ENCODE results near the gene HBD. TPM values are rescaled to one million over a fixed set of nuclear protein-coding genes. Genes with fewer than 3 reads are reported as not detected.
"Not testable (repeated sequence)": the region's sequence is repeated elsewhere in the genome, so short reads cannot be mapped to it uniquely, and the experiment has no call there.

Gene HBD
- total and polyA plus RNA-seq, 2 donors (not counting 3 experiments of a cell fraction or from before 2014, with no cell fraction given): not detected

DNA sequence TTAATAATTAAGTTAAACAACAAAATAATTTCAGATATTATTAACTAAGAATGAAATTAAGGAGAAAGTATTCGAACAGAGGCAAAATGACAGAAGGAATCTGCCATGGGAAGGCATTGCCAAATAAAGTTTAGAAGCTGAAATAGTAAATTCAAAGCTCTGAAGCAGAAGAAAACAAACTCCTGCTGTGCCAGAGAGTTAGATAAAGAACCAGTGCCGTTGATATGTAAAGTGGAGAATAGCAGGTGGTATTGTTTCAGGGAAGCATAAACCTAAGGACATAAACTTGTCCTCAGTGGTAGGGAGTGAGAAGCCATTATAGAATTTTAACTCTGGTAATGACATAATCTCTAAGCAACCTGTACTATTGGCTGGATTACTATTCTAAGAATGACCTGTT, 23.0 kb upstream of the HBD start:
- Histone ChIP-seq H3K4me1 (ENCODE audit: control insufficient read depth, extremely low read depth, insufficient read depth, low read length) (no peaks in the 10 kb centered on the region), H3K4me2 (ENCODE audit: insufficient read depth, low read length) (no peak overlapping the region), H3K27me3 (ENCODE audit: control insufficient read depth in 2 of 2, insufficient read depth in 2 of 2, low read length in 2 of 2) (no peaks in the 10 kb centered on the region), H3K27ac (ENCODE audit: insufficient read depth, low read depth, low read length) (no peak overlapping the region), H3K4me3 (replicated peaks in 1 of 3; ENCODE audit: insufficient read depth in 1 of 3, low read depth in 1 of 3, low read length in 3 of 3) (no peak overlapping the region), H4K20me1 (replicated peaks; ENCODE audit: control insufficient read depth, extremely low read depth, insufficient read depth, low read length) (no peaks in the 10 kb centered on the region), H3K9ac (replicated peaks; ENCODE audit: extremely low read depth, insufficient read depth, low read length) (no peak overlapping the region), H3K36me3 (ENCODE audit: control insufficient read depth in 2 of 2, extremely low read depth in 1 of 2, insufficient read depth in 2 of 2, low read length in 2 of 2) (no peaks in the 10 kb centered on the region), H3K9me3 (replicated peaks; ENCODE audit: control insufficient read depth, insufficient read depth, low read length) (no peaks in the 10 kb centered on the region), H3K79me2 (ENCODE audit: control insufficient read depth, insufficient read depth, low read length) (no peaks in the 10 kb centered on the region), H2AFZ (ENCODE audit: low read depth, low read length) (no peak overlapping the region), H3K9me1 (replicated peaks; ENCODE audit: control insufficient read depth, extremely low read depth, insufficient read depth, low read length) (no peaks in the 10 kb centered on the region)
- CTCF ChIA-PET: no interaction called here
- FAIRE-seq: no peak
- intact Hi-C loops (cut with micrococcal nuclease) (no loop called here), dilution Hi-C loops (cut with MboI; ENCODE audit: extremely low pct_ligation_motif_present, low sequenced_read_pairs) (no loop called here)
- BruUV-seq (replicated peaks): no TSS peak
- POLR2A ChIA-PET: no interaction called here
- TF ChIP-seq POLR2AphosphoS5 (IDR thresholded peaks at IDR 0.05; ENCODE audit: insufficient read depth, low read depth, low read length) (no peak), MAX (IDR thresholded peaks at IDR 0.05; ENCODE audit: insufficient read depth, insufficient read length) (no peak), JUN (IDR thresholded peaks at IDR 0.05; ENCODE audit: borderline replicate concordance, insufficient read depth, insufficient read length, low read depth) (no peak)
- no peak for DNase-seq (ENCODE audit: low read depth, low spot score)

- H3K36me3 ChIP-seq (ENCODE audit: control insufficient read depth in 2 of 2, extremely low read depth in 1 of 2, insufficient read depth in 2 of 2, low read length in 2 of 2); H3K79me2 ChIP-seq (ENCODE audit: control insufficient read depth, insufficient read depth, low read length); H3K4me1 ChIP-seq (ENCODE audit: control insufficient read depth, extremely low read depth, insufficient read depth, low read length); intact Hi-C loops (cut with micrococcal nuclease); H3K9ac ChIP-seq (replicated peaks; ENCODE audit: extremely low read depth, insufficient read depth, low read length); H3K27ac ChIP-seq (ENCODE audit: insufficient read depth, low read depth, low read length); FAIRE-seq; POLR2A ChIA-PET; H3K4me3 ChIP-seq (replicated peaks in 1 of 3; ENCODE audit: insufficient read depth in 1 of 3, low read depth in 1 of 3, low read length in 3 of 3); H2AFZ ChIP-seq (ENCODE audit: low read depth, low read length); H3K9me3 ChIP-seq (replicated peaks; ENCODE audit: control insufficient read depth, insufficient read depth, low read length); H3K9me1 ChIP-seq (replicated peaks; ENCODE audit: control insufficient read depth, extremely low read depth, insufficient read depth, low read length); dilution Hi-C loops (cut with MboI; ENCODE audit: extremely low pct_ligation_motif_present, low sequenced_read_pairs); H3K4me2 ChIP-seq (ENCODE audit: insufficient read depth, low read length); H3K27me3 ChIP-seq (ENCODE audit: control insufficient read depth in 2 of 2, insufficient read depth in 2 of 2, low read length in 2 of 2); CTCF ChIA-PET; BruUV-seq (replicated peaks); H4K20me1 ChIP-seq (replicated peaks; ENCODE audit: control insufficient read depth, extremely low read depth, insufficient read depth, low read length); DNase-seq (ENCODE audit: low read depth, low spot score): not testable (repeated sequence)
Observed at GRCh38 chr11:5254646-5255413, 20.5 kb upstream of the HBD start, which contains the start of gene HBG2. Gene HBG2 (minus strand): TSS chr11:5254781. CDS start chr11:5254728, 53 bp downstream.

- H3K4me3 ChIP-seq (replicated peaks in 1 of 3; ENCODE audit: insufficient read depth in 1 of 3, low read depth in 1 of 3, low read length in 3 of 3); dilution Hi-C loops (cut with MboI; ENCODE audit: extremely low pct_ligation_motif_present, low sequenced_read_pairs); H4K20me1 ChIP-seq (replicated peaks; ENCODE audit: control insufficient read depth, extremely low read depth, insufficient read depth, low read length); H3K4me2 ChIP-seq (ENCODE audit: insufficient read depth, low read length); H3K36me3 ChIP-seq (ENCODE audit: control insufficient read depth in 2 of 2, extremely low read depth in 1 of 2, insufficient read depth in 2 of 2, low read length in 2 of 2); H3K4me1 ChIP-seq (ENCODE audit: control insufficient read depth, extremely low read depth, insufficient read depth, low read length); H3K9me1 ChIP-seq (replicated peaks; ENCODE audit: control insufficient read depth, extremely low read depth, insufficient read depth, low read length); intact Hi-C loops (cut with micrococcal nuclease); H3K79me2 ChIP-seq (ENCODE audit: control insufficient read depth, insufficient read depth, low read length); H3K27me3 ChIP-seq (ENCODE audit: control insufficient read depth in 2 of 2, insufficient read depth in 2 of 2, low read length in 2 of 2); BruUV-seq (replicated peaks); POLR2A ChIA-PET; FAIRE-seq; H3K9me3 ChIP-seq (replicated peaks; ENCODE audit: control insufficient read depth, insufficient read depth, low read length); H2AFZ ChIP-seq (ENCODE audit: low read depth, low read length); CTCF ChIA-PET; H3K9ac ChIP-seq (replicated peaks; ENCODE audit: extremely low read depth, insufficient read depth, low read length); DNase-seq (ENCODE audit: low read depth, low spot score); H3K27ac ChIP-seq (ENCODE audit: insufficient read depth, low read depth, low read length): not testable (repeated sequence)
Observed at GRCh38 chr11:5254023-5254422, 19.7 kb upstream of the HBD start.

GRCh38 chr11:5253440-5253839, 19.2 kb upstream of the HBD start:
- H3K36me3 ChIP-seq (ENCODE audit: control insufficient read depth in 2 of 2, extremely low read depth in 1 of 2, insufficient read depth in 2 of 2, low read length in 2 of 2); H3K79me2 ChIP-seq (ENCODE audit: control insufficient read depth, insufficient read depth, low read length); H3K9ac ChIP-seq (replicated peaks; ENCODE audit: extremely low read depth, insufficient read depth, low read length); intact Hi-C loops (cut with micrococcal nuclease); H4K20me1 ChIP-seq (replicated peaks; ENCODE audit: control insufficient read depth, extremely low read depth, insufficient read depth, low read length); H3K9me3 ChIP-seq (replicated peaks; ENCODE audit: control insufficient read depth, insufficient read depth, low read length); H3K4me1 ChIP-seq (ENCODE audit: control insufficient read depth, extremely low read depth, insufficient read depth, low read length); DNase-seq (ENCODE audit: low read depth, low spot score); POLR2A ChIA-PET; H3K4me3 ChIP-seq (replicated peaks in 1 of 3; ENCODE audit: insufficient read depth in 1 of 3, low read depth in 1 of 3, low read length in 3 of 3); BruUV-seq (replicated peaks); H3K27ac ChIP-seq (ENCODE audit: insufficient read depth, low read depth, low read length); H2AFZ ChIP-seq (ENCODE audit: low read depth, low read length); FAIRE-seq; CTCF ChIA-PET; H3K4me2 ChIP-seq (ENCODE audit: insufficient read depth, low read length); H3K9me1 ChIP-seq (replicated peaks; ENCODE audit: control insufficient read depth, extremely low read depth, insufficient read depth, low read length); H3K27me3 ChIP-seq (ENCODE audit: control insufficient read depth in 2 of 2, insufficient read depth in 2 of 2, low read length in 2 of 2); dilution Hi-C loops (cut with MboI; ENCODE audit: extremely low pct_ligation_motif_present, low sequenced_read_pairs): not testable (repeated sequence)

Data from endothelial cell of umbilical vein (primary cell).